CD4-positive, alpha-beta T cell treated with Interleukin-21 for 1 hour (primary cell): Measurements from ENCODE around the gene AP1S3.

Source experiments
- DNase-seq: peaks from one replicate; pipeline ENCODE4 v3.0.0-alpha.2; 2020

Gene AP1S3

GRCh38 chr2:223712642-223713041, 124.7 kb downstream of the AP1S3 start:
- no peak for DNase-seq

- DNase-seq, result no peak
These were observed 125.6 kb downstream of the AP1S3 start for GRCh38 chr2:223711596-223712326.
